Tibial artery (tissue), 4 donors: Measurements from ENCODE around the gene STN1.

Experiments used
- DNase-seq, 2 donors: peaks; one replicate each; pipeline ENCODE4 v3.0.0-alpha.2; 2019
- H3K27ac ChIP-seq, 2 donors: fragments of 200-600 bp; sonication (generic) in 1 of 2; 1 replicate in 1 of 2; 2 replicates in 1 of 2; pipeline ENCODE4 v1.5.1; 2018 to 2019; ENCODE audit warnings: mild to moderate bottlenecking in 1 of 2
- H3K27me3 ChIP-seq, 2 donors: fragments of 200-600 bp; sonication (generic) in 1 of 2; one replicate each; pipeline versions ENCODE4 v1.5.1 to v1.6.0; 2016 to 2019
- H3K36me3 ChIP-seq, 3 donors: fragments of 200-600 bp; sonication (generic) in 2 of 3; one replicate each; pipeline ENCODE4 v1.5.1; 2016 to 2019; ENCODE audit warnings: mild to moderate bottlenecking in 2 of 3
- H3K4me1 ChIP-seq, 4 donors: fragments of 200-600 bp; sonication (generic) in 2 of 4; 1 replicate in 3 of 4; 2 replicates in 1 of 4; pipeline ENCODE4 v1.5.1; 2016 to 2019
- H3K4me3 ChIP-seq, 2 donors: fragments of 200-600 bp; sonication (generic) in 1 of 2; 1 replicate in 1 of 2; 2 replicates in 1 of 2; pipeline ENCODE4 v1.5.1; 2018 to 2019; ENCODE audit warnings: mild to moderate bottlenecking in 2 of 2
- H3K9me3 ChIP-seq, 3 donors: fragments of 200-600 bp; sonication (generic) in 1 of 3; one replicate each; pipeline ENCODE4 v1.5.1; 2016 to 2019
- intact Hi-C: fragments of 100-400 bp; cut with DNase I; formaldehyde crosslinking; loops from one replicate; pipeline ENCODE4 v1.15.0; 2023; ENCODE audit warnings: low total_unique reads
- TF ChIP-seq, protein P1 (sequence below), 2 experiments: fragments of 200-600 bp in 1 of 2; fragments of 450-650 bp in 1 of 2; IDR thresholded peaks; one replicate each; pipeline ENCODE4 v1.5.1; 2017 to 2019; ENCODE audit warnings: antibody characterized with exemption in 2 of 2, mild to moderate bottlenecking in 1 of 2, moderate library complexity in 1 of 2

Gene STN1

GRCh38 chr10:103877861-103878260 is 40.1 kb downstream of the STN1 start:
- no peak for DNase-seq
- intact Hi-C loops, result no loop called here
- H3K36me3 ChIP-seq, result peaks cover 43 to 55% (median 55%) of the 10 kb centered on the region in 3 donors

GRCh38 chr10:103876155-103876554 is 41.8 kb downstream of the STN1 start:
- Histone ChIP-seq H3K9me3 (no peaks in the 10 kb centered on the region), H3K4me3 (no peak overlapping the region), H3K36me3 (peaks cover 26 to 41% (median 38%) of the 10 kb centered on the region in 3 donors), H3K27ac (no peak overlapping the region), H3K4me1 (no peaks in the 10 kb centered on the region), H3K27me3 (no peaks in the 10 kb centered on the region)
- no peak for DNase-seq
- TF ChIP-seq, protein P1, sequence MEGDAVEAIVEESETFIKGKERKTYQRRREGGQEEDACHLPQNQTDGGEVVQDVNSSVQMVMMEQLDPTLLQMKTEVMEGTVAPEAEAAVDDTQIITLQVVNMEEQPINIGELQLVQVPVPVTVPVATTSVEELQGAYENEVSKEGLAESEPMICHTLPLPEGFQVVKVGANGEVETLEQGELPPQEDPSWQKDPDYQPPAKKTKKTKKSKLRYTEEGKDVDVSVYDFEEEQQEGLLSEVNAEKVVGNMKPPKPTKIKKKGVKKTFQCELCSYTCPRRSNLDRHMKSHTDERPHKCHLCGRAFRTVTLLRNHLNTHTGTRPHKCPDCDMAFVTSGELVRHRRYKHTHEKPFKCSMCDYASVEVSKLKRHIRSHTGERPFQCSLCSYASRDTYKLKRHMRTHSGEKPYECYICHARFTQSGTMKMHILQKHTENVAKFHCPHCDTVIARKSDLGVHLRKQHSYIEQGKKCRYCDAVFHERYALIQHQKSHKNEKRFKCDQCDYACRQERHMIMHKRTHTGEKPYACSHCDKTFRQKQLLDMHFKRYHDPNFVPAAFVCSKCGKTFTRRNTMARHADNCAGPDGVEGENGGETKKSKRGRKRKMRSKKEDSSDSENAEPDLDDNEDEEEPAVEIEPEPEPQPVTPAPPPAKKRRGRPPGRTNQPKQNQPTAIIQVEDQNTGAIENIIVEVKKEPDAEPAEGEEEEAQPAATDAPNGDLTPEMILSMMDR (IDR thresholded peaks at IDR 0.05), result no peak
- intact Hi-C loops, result no loop called here

More at GRCh38 chr10:103877861-103878260, 40.1 kb downstream of the STN1 start:
- H3K4me1 ChIP-seq, result no peaks in the 10 kb centered on the region
- no peaks in the 10 kb centered on the region for H3K27me3 ChIP-seq
- TF ChIP-seq, protein P1 (IDR thresholded peaks at IDR 0.05), result no peak
- H3K27ac ChIP-seq, result no peak overlapping the region
- H3K9me3 ChIP-seq, result no peaks in the 10 kb centered on the region
- H3K4me3 ChIP-seq, result no peak overlapping the region

DNA sequence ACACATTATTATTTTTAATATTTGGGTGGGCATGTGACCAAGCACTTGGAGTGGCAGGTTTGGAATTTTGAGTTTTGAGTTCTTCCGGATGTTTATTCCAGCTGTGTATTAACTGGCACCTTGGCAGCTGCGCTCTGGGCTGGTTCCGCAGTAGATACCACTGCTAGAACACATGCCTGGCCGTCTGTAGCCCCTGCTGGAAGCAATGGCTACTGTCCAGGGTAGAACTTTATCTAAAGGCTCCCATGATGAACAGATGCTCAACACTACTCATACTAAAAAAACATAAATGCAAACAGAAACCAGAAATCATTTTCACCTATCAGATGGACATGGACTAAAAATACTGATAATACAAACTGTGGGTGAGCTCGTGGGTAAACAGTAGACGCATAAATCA is 43.3 kb downstream of the STN1 start:
- TF ChIP-seq, protein P1 (IDR thresholded peaks at IDR 0.05), result no peak
- intact Hi-C loops, result no loop called here
- H3K4me3 ChIP-seq, result no peak overlapping the region
- no peak for DNase-seq
- H3K9me3 ChIP-seq, result no peaks in the 10 kb centered on the region
- peaks cover 0 to 4% (median 0%) of the 10 kb centered on the region in 4 donors for H3K4me1 ChIP-seq
- H3K27ac ChIP-seq, result no peak overlapping the region
- no peaks in the 10 kb centered on the region for H3K27me3 ChIP-seq
- peaks cover 14 to 27% (median 26%) of the 10 kb centered on the region in 3 donors for H3K36me3 ChIP-seq

- DNase-seq, result no peak
- intact Hi-C loops, result no loop called here
- no peak overlapping the region for H3K4me3 ChIP-seq
- no peaks in the 10 kb centered on the region for H3K27me3 ChIP-seq
- H3K4me1 ChIP-seq, result peaks cover 0 to 4% (median 0%) of the 10 kb centered on the region in 4 donors
- H3K36me3 ChIP-seq, result peaks cover 0 to 6% (median 3%) of the 10 kb centered on the region in 3 donors
- H3K9me3 ChIP-seq, result no peaks in the 10 kb centered on the region
- TF ChIP-seq, protein P1 (IDR thresholded peaks at IDR 0.05), result no peak
- H3K27ac ChIP-seq, result no peak overlapping the region
These were observed 45.6 kb downstream of the STN1 start for GRCh38 chr10:103872137-103872931.

GRCh38 chr10:103871006-103871405 is 47.0 kb downstream of the STN1 start:
- H3K4me3 ChIP-seq, result no peak overlapping the region
- no peak overlapping the region for H3K27ac ChIP-seq
- no peak for DNase-seq
- H3K4me1 ChIP-seq, result peaks cover 0 to 4% (median 0%) of the 10 kb centered on the region in 4 donors
- TF ChIP-seq, protein P1 (IDR thresholded peaks at IDR 0.05), result no peak
- intact Hi-C loops, result no loop called here
- H3K27me3 ChIP-seq, result no peaks in the 10 kb centered on the region
- peaks cover 0 to 7% (median 3%) of the 10 kb centered on the region in 3 donors for H3K36me3 ChIP-seq
- H3K9me3 ChIP-seq, result no peaks in the 10 kb centered on the region
